DMS153 (cell line): ENCODE data around the gene ETFB.

Experiments
- DNase-seq: peaks from one replicate; lab custom pipeline; 2025; lab: John Stamatoyannopoulos, UW

ETFB gene

GRCh38 chr19:51351266-51351990 lies 14.8 kb downstream of the ETFB start:
- no peak for DNase-seq

DNA sequence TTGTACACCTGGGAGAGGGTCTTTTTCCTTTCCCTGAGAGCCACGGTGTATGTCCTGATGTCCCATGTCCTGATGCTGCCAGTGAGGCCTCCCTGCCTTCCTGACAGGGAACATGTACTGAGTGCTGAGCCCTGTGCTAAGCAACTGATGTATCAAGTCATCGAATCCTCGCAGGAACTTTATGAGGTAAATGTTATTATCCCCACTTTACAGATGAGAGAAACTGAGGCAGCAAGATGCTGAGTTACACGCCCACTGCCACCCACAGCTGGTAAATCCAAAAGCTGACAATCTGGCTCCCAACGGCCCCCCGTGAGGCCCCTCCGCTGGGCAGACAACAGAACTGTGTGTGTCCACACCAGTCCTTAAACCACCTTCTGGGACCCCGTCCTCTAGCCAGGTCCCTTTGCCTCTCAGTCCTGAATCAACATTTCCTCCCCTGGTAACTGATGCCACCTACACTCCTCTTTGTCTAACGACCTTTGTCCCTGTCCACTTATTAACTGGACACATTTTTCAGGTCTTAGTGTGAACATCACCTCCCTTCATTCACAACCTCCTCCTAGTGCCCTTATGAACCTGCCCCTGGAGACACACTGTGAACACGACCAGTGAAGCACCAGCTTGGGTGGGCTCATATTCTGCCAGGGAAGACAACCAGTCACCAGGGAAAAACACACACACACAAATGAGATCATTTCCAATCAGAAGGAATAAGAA lies 18.8 kb downstream of the ETFB start:
- no peak for DNase-seq

- DNase-seq = no peak
Measured at GRCh38 chr19:51346742-51347141, 19.4 kb downstream of the ETFB start.

DNA sequence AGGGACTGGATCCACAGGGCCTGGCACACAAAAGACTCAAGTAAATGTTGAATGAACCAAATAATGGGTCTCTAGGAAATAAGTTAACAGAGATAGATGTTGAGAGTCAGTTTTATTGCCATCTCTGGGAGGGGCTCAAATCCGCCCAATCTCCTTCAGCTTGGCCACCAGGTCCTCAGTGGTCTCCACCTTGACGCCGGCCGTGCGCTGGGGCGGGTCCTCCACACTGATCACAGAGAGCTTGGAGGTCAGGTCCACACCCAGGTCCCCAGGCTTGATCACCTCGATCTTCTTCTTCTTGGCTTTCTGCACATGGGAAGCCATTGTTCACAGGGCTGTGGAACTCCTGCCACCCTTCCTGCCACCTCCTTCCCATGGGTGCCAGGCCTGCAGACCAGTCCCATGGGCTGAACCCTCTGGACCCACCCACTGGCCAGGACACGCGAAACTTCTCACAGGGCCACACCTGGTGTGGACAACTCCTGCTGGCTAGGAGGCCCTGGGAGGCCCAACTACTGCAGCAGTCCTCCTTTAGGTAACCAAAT lies 21.0 kb downstream of the ETFB start:
- no peak for DNase-seq

DNA sequence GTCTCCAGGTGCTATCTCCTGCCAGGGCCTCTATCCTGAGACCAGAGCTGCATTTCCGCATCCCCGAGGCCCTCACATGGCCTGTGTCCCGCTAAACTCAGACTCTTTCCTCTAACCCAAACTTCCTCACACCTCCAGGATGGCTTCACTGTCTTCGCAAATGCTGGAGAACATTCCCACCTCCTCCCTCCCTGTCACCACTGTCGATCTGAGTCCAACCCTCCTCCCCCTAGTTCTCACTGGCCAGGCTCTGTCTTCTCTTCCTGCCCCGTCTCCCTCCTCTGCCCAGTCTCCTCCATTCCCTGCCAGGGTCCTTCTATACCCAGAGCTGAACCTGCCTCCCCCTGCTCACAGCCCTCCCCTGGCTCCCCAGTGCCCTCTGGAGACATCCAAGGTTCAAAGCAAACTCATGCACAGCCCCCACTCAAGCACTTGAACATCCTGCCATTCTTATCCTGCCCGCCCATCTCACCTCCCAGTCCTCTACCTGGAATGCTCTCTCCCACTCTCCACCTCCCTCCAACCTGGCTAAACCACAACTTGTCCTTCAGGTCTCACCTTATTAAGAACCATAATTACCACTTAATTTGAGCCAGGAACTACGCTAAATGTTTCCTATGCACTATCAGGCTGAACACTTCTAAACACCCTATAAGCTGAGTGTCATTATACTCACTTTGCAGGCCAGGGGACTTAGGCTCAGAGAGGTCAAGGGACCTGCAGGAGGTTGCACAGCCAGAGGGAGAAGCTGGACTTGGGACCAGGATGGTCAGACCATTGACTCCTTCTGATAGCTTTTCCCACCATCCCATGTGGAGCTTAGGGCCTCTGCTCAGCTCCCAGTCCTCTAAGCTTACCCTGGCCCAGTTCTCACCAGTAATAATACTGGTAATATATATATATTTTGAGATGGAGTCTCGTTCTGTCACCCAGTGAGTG lies 23.3 kb downstream of the ETFB start:
- DNase-seq = no peak

GRCh38 chr19:51341976-51342580 lies 24.1 kb downstream of the ETFB start, which contains the start of gene VSIG10L:
TSS of gene VSIG10L (minus strand) at chr19:51342139. CDS start at chr19:51342124, 15 bp downstream.
- no peak for DNase-seq

- no peak for DNase-seq
Measured at GRCh38 chr19:51341066-51341465, 25.1 kb downstream of the ETFB start.

- peak; percentile 89 for DNase-seq
Measured at GRCh38 chr19:51339687-51340656, 26.2 kb downstream of the ETFB start.

DNA sequence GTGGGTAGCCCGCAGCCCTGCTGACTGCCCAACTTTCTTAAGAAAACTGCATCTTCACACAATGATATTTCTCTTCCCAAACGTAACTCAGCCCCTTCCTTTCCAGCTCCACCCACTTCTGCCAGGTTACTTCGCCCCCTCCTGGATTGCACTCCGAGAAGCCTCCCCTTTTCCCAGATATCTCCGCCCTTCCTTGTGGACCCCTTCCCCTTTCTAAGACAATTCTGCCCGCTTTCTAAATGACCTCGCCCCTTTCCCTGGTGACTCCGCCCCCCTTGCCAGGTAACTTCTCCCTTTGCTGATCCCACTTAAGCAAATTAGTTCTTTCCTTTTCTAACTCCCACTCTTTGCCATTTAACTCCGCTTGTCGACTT lies 26.9 kb downstream of the ETFB start:
- DNase-seq = no peak

DNA sequence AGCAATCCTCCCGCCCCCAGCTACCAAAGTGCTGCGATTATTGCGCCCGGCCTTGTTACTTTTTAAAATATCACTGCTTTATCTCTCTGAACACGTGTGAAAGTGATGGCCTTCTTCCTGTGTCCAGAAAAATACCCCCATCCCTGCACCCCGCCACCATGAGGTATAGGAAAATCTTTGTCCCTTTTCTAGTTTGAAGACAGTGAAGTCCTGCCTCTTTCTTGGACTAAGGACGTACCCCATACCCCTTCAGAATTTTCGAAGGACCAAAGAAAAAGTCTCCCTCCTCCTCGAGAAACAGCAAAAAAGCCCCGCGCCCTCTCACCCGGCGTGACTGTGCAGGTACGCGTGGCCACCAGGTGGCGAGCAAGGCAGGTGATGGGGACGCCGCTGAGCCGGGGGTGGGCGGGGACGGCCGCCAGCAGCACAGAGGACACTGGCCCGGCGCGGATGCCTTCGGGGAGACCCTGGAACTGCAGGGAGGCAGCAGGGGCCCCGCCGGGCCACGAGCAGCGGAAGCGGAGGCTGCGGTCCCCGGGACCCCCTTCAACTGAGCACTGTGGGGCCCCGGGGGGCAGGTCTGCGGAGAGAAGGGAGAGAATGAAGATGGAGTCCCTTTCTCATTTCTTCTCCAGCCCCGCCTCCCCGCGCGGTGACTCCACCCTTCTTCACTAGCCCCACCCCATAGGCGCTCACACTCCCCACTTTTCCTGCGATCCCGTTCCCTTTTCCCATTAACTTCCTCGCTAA lies 27.4 kb downstream of the ETFB start:
- peak; percentile 46 for DNase-seq

GRCh38 chr19:51337861-51338562 lies 28.2 kb downstream of the ETFB start:
- no peak for DNase-seq

DNA sequence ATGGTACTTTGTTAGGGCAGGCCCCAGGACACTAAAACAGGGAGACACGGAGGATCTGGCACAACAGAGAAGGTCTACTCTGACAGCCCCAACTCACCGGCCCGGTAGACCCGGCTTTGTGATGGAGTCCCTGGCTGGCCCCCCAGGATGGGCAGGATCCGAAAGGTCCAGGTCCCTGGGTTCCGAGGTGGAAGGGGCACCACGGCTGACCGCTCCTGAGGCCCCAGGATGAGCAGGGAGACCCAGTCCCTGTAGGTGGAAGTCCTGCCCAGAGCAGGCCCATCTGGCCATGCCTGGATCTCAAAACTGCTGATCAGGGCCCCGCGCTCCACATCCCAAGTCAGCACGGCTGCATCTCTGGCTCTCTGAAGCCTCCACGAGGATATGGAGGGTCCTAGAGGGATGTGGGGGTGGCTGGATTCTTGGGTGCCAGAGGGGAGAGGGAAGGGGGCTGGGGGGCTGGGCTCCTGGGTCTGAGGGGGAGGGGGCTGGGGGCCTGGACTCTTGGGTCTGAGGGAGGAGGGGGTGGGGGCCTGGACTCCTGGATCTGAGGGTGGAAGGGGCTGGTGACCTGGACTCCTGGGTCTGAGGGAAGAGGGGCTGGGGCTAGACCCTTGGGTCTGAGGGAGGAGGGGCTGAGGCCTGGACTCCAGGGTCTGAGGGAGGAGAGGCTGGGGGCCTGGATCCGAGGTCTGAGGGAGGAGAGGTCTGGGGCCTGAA lies 28.9 kb downstream of the ETFB start:
- no peak for DNase-seq

DNA sequence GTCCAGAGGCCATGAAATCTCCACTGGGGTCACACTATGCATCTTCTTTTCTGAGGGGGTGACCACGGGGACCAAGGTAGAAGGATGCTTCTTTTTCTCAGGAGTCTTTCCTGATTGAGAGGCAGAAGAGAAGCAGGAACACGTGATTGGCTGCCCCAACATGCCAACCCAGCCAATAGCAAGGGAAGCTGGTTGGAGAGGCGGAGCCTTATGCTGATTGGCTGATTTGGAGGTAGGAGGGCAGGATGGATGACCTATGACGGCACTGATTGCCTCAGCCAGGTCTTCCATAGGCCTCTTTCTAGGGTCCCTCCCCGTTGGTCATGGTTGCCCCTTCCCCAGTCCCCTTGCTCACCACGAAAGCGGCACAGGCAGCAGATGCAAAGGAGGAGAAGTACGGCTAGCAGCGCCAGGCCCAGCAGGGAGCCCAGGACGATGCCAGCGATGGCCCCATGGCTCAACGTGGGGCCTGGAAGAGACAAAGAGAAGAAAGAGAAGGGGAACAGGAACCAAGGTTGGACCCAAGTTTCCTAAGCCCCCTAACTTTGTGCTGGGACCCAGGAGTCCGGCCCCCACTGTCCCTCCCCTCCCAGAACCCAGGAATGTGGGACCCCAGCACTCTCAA lies 32.2 kb downstream of the ETFB start:
- DNase-seq = no peak

GRCh38 chr19:51331716-51332115 lies 34.5 kb downstream of the ETFB start:
- no peak for DNase-seq

- no peak for DNase-seq
Measured at GRCh38 chr19:51331193-51331592, 35.0 kb downstream of the ETFB start.

GRCh38 chr19:51330366-51330765 lies 35.8 kb downstream of the ETFB start:
- DNase-seq = no peak

DNA sequence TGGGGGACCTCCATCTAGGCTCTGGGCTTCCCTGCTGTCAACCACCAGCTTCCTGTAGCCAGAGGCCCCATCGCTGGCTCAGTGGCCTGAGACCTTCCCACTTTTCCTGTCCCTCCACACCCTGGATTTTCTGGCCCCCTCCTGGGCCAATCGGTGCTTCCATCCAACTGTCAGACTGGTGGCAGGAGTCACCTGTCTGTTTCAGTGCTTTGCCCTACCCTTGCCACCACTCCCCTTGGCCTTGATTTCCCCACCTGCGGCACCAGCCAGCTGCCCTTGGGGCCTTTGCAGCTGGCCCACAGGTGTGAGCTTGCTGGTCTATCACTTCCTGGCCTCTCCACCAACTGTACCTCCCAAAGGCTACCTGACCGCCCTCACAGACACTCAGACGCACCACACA lies 36.8 kb downstream of the ETFB start:
- no peak for DNase-seq
